ENCODE results near the gene KRT2.

KRT2 gene

DNA sequence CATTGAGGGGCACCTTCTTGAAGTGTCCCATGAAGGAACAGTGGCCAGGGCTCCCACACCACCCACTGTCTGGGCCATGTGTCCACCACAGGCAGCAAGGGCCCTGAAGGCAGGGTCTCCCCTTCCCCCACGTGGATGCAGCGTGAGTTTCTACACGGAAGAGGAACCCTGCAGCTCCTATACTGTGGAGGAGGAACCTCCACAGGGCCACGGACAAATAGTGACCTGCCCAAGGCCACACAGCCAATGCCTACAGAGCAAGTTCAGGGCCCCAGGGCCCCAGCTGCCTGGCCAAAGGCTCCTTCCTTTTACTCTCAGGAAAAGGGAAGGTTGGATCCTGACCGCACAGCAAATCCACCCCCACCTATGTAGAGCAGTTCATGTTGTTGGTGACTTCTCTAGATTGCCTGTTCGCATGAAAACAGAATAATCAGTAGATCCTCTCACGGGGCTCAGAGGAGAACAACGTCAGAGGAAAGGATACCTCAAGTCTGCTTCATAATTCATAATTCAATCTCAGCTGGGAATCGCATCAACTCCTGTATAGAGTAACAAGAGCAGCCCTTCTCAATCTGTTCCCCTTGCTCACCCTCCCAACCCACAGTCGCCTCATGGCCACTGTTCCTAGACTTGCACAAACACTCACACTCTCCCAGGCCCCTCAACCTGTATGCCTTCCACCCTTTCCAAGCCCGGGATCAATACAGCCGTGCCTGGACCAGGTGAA, 22.6 kb downstream of the KRT2 start:
- TF ChIP-seq, protein P1, sequence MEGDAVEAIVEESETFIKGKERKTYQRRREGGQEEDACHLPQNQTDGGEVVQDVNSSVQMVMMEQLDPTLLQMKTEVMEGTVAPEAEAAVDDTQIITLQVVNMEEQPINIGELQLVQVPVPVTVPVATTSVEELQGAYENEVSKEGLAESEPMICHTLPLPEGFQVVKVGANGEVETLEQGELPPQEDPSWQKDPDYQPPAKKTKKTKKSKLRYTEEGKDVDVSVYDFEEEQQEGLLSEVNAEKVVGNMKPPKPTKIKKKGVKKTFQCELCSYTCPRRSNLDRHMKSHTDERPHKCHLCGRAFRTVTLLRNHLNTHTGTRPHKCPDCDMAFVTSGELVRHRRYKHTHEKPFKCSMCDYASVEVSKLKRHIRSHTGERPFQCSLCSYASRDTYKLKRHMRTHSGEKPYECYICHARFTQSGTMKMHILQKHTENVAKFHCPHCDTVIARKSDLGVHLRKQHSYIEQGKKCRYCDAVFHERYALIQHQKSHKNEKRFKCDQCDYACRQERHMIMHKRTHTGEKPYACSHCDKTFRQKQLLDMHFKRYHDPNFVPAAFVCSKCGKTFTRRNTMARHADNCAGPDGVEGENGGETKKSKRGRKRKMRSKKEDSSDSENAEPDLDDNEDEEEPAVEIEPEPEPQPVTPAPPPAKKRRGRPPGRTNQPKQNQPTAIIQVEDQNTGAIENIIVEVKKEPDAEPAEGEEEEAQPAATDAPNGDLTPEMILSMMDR (IDR thresholded peaks at IDR 0.05; ENCODE audit: low read depth, low read length), result no peak
- H3K4me3 ChIP-seq (replicated peaks in 1 of 2; ENCODE audit: low read depth in 2 of 2, low read length in 2 of 2), result no peak overlapping the region
- DNase-seq (ENCODE audit: low read depth in 2 of 2), result no peak

DNA sequence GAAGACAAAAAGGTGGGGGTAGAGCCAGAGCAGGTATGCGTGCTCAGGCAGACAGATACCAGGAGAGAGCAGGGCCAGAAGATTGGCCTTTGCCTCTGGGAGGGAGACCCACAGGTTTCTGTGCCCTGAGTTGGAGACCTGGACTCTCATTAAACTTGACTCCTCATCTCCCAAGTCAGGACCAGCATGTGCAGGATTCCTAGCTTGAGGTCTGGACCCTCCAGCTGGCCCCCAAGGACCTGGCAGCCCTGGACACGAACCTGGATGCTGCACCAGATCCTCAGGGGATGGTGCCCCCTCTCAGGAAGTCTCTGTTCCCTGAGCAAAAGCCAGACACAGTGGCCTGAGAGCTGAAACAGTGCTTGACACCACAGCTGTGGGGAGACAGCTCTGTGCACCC, 23.2 kb downstream of the KRT2 start:
- TF ChIP-seq, protein P1 (IDR thresholded peaks at IDR 0.05; ENCODE audit: low read depth, low read length), result no peak
- no peak for DNase-seq (ENCODE audit: low read depth in 2 of 2)
- H3K4me3 ChIP-seq (replicated peaks in 1 of 2; ENCODE audit: low read depth in 2 of 2, low read length in 2 of 2), result no peak overlapping the region

DNA sequence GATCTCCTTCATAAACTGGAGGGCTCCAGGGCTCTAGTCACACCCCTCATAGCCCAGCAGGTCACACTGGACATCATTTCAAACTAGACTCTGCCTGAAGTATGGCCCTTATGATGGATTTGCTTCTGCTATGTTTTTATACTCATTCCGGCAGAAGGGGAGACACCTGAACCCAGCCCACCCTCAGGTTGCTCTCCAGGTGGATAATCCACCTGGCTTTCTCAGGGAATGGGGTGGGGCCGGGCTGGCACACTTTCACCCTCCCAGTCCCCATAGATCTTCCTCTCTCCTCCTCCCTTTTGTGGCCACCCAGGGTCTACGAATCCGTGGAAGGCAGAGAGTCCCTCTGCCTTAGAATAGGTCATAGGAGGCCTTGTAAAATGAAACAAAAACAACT, 23.9 kb downstream of the KRT2 start:
- no peak overlapping the region for H3K4me3 ChIP-seq (replicated peaks in 1 of 2; ENCODE audit: low read depth in 2 of 2, low read length in 2 of 2)
- TF ChIP-seq, protein P1 (IDR thresholded peaks at IDR 0.05; ENCODE audit: low read depth, low read length), result no peak

DNA sequence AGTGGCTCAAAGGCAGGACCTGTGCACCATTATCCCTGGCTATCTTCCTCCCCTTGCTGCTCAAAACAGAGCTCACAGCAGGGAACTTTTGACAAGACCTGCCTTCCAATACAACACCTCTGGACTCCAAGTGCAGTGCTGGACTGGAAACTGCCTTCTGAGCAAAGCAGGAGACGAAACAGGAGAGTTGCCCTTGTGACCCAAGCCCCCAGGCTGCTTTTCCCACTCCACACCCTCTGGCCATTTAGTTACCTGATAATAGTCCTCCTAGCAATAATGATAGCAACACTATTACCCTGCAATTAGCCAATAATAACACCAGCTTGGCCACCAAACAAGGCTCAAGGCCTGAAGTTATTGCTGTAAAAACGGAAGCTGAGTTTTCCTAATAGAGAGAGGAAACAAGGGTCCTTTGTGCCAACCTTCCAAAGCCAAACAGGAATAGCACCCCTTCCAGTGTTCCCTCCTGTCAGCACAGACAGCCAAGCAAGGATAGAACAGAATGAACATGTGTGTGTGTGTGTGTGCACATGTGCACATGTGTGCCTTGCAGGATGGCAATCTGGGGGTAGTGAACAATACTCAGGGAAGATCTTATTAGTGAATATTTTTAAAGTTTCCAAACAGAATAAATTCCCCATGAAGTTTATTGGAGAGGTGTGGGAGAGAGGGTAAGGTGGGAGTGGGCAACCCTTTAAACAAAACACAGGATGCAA, 24.5 kb downstream of the KRT2 start:
- DNase-seq (ENCODE audit: low read depth in 2 of 2), result no peak
- no peak overlapping the region for H3K4me3 ChIP-seq (replicated peaks in 1 of 2; ENCODE audit: low read depth in 2 of 2, low read length in 2 of 2)
- TF ChIP-seq, protein P1 (IDR thresholded peaks at IDR 0.05; ENCODE audit: low read depth, low read length), result no peak

More for the DNA sequence above, 23.9 kb downstream of the KRT2 start:
- DNase-seq (ENCODE audit: low read depth in 2 of 2), result no peak

DNA sequence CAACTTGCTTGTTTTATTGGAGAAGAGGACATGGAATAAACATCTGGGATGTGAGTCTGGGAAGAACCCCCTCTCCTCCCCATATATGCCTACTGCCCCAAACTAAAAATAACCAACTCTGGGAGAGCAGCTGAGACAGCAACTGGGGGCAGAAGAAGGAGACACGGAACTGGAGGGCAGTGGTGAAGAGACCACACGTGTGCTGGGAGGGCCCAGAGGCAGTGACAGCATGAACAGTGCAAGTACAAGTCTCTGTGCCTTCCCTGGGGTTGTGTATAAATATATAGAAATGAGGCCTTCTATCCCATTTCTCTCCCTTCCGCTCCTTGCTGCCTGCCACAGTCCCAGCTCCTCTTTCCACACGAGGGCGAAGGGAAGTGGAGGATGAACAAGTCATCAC, 29.7 kb downstream of the KRT2 start:
- no peak for DNase-seq (ENCODE audit: low read depth in 2 of 2)
- no peak overlapping the region for H3K4me3 ChIP-seq (replicated peaks in 1 of 2; ENCODE audit: low read depth in 2 of 2, low read length in 2 of 2)
- TF ChIP-seq, protein P1 (IDR thresholded peaks at IDR 0.05; ENCODE audit: low read depth, low read length), result no peak

DNA sequence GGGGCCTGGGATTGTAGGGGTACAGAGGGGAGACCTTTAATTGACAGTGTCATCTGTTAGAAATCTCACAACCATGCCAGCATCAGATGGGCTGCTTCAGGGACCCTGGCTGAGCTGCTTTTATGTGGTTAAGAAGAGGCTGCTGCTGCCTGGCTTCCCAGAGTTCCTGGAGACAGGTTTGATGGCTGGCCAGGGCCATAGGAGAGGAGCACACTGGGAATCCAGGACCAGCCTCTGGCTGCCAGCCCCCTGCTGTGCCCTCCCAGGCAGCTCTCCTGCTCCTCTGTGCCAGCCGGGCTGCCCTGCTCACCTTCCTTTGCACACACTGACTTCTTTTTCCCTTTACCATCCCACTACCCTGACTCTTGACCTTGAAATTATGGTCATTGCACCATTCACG, 33.1 kb downstream of the KRT2 start:
- TF ChIP-seq, protein P1 (IDR thresholded peaks at IDR 0.05; ENCODE audit: low read depth, low read length), result no peak
- DNase-seq (ENCODE audit: low read depth in 2 of 2), result no peak
- H3K4me3 ChIP-seq (replicated peaks in 1 of 2; ENCODE audit: low read depth in 2 of 2, low read length in 2 of 2), result no peak overlapping the region
